Naive B cell (primary cell): ENCODE data around the gene ZBP1. TPM values are rescaled to one million over a fixed set of nuclear protein-coding genes. Genes with fewer than 3 reads are reported as not detected.

Experiments used
- ATAC-seq, 2 donors: fragments of 150-1000 bp; cut with Tn5 transposase; 2 replicates each; pipeline ENCODE4 v1.10.0; 2021; ENCODE audit warnings: low read depth in 2 of 2, mild to moderate bottlenecking in 2 of 2, moderate library complexity in 2 of 2
- DNase-seq: peaks from one replicate; pipeline ENCODE4 v3.0.0; 2022
- H3K27ac Mint-ChIP-seq, 6 donors: one replicate each; pipeline ENCODE4 v1.8.0; 2020 to 2022; ENCODE audit warnings: mild to moderate bottlenecking in 6 of 6, mixed read lengths in 6 of 6, moderate library complexity in 5 of 6, inconsistent platforms in 2 of 6
- H3K27me3 Mint-ChIP-seq, 3 donors: one replicate each; pipeline ENCODE4 v1.8.0; 2021 to 2022; ENCODE audit warnings: mixed read lengths in 3 of 3, mild to moderate bottlenecking in 1 of 3
- H3K36me3 Mint-ChIP-seq, 2 donors: one replicate each; pipeline ENCODE4 v1.8.0; 2020 to 2022; ENCODE audit warnings: mixed read lengths in 2 of 2, inconsistent platforms in 1 of 2, mild to moderate bottlenecking in 1 of 2
- H3K4me1 Mint-ChIP-seq, 3 donors: one replicate each; pipeline ENCODE4 v1.8.0; 2020 to 2022; ENCODE audit warnings: mixed read lengths in 3 of 3, inconsistent platforms in 1 of 3, mild to moderate bottlenecking in 1 of 3, moderate library complexity in 1 of 3
- H3K4me3 Mint-ChIP-seq, 8 donors: one replicate each; pipeline ENCODE4 v1.8.0; 2020 to 2022; ENCODE audit warnings: mild to moderate bottlenecking in 8 of 8, mixed read lengths in 8 of 8, moderate library complexity in 8 of 8, inconsistent platforms in 2 of 8
- H3K9me3 Mint-ChIP-seq, 7 donors: one replicate each; pipeline ENCODE4 v1.8.0; 2020 to 2022; ENCODE audit warnings: mixed read lengths in 7 of 7, mild to moderate bottlenecking in 5 of 7, inconsistent platforms in 2 of 7, moderate library complexity in 1 of 7
- polyA plus RNA-seq, 6 donors: library from polyadenylated mRNA; unstranded; fragments of 300-500 nt; fragmentation: Illumina TruSeq; gene quantifications; one replicate each; pipeline ENCODE4 v1.2.3, GENCODE V29; 2021; ENCODE audit warnings: low read depth in 6 of 6

The ZBP1 gene
- polyA plus RNA-seq, 6 donors from 2014 or later, result 7.6 to 24.1 (median 15.5) TPM

DNA sequence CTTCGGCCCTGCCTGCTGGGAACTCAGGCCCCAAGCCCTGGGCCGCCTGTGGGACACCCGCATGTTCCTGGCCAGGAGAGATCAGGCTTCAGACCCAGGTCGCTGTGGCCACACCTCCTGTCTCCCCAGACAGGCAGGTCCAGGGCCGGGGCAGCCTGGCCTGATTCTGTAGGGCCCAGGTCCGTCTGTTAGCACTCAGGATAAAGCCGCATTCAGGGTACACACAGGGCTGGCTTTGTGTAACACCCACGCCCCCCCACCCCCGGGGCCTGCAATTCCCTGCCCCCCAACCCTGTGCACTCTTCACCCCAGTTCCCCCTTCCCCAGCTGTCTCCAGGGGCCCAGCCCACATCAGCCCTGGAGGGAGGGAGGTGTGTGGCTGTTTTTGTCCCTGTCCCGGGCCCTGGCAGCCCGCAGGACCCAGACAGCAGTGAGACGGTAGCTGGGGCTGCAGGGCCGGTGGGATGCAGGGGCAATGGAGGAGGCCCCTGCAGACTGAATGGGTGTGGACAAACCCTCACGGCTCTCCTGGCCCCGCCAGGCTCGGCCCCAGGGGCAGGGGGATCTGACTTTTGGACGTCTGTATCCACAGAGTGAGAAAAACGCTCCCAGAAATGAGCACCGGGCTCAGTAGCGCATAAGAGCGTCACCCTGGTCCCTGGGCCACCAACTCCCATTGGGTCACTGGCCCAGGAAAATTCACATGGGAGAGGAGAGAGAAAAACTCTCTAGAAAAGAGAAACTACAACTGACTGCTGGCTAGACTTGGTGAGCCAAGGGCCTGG lies 42.4 kb upstream of the ZBP1 start:
- ATAC-seq (no peak), DNase-seq (no peak)
- Mint-ChIP-seq H3K4me1 (peaks cover 33 to 51% (median 49%) of the 10 kb centered on the region in 3 donors), H3K27ac (peak overlapping the region in 2 of 6 donors; percentile 42 to 62), H3K9me3 (no peaks in the 10 kb centered on the region), H3K4me3 (peak overlapping the region in 1 of 8 donors; percentile 57), H3K36me3 (peaks cover 0 to 7% of the 10 kb centered on the region in 2 donors), H3K27me3 (no peaks in the 10 kb centered on the region)

GRCh38 chr20:57661746-57662455 lies 41.7 kb upstream of the ZBP1 start:
- Mint-ChIP-seq H3K9me3 (no peaks in the 10 kb centered on the region), H3K27ac (peak overlapping the region in 2 of 6 donors; percentile 69 to 83), H3K36me3 (peaks cover 0 to 7% of the 10 kb centered on the region in 2 donors), H3K4me3 (no peak overlapping the region), H3K4me1 (peaks cover 33 to 49% (median 47%) of the 10 kb centered on the region in 3 donors), H3K27me3 (no peaks in the 10 kb centered on the region)
- no peak for ATAC-seq
- DNase-seq, result no peak

DNA sequence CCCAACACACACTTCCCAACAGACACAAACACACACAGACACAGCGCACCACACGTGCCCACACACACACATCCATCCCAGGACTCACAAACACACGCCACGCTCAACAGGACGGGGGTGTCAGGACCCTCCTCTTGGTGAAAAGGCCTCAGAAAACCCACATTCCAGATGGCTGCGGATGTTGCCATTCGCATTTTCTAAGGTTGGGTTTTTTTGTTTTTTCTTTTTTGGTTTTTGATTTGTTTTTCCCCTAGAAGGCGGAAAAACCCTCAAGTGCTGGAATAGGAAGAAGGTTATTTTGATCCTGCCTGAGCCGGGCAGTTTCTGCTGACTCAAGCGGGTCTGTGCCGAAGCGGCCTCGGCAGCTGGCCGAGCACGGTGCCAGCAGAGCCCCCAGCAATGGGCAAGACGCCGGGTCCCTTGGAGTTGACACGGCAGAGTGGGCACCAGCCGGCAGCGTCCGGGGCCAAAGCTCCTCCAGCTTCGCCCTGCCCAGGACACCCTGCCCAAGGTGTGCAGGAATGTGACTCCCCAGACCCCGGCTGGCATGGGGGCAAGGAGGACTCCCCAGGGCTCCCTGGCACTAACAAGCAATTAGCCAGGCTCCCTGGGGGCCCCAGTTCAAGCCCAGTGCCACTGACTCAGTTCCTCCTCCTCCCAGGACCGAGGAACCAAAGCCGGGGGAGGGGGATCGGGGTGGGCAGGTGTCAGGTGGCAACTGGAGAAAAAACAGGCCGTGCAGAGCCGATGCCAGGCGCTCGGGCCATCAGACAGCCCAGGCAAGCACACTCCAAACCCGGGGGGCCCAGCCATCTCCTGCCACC lies 40.9 kb upstream of the ZBP1 start:
- ATAC-seq, result no peak
- peaks cover 33 to 49% (median 46%) of the 10 kb centered on the region in 3 donors for H3K4me1 Mint-ChIP-seq
- no peak overlapping the region for H3K4me3 Mint-ChIP-seq
- peak overlapping the region in 4 of 6 donors; percentile 61 to 92 (median 76) for H3K27ac Mint-ChIP-seq
- H3K9me3 Mint-ChIP-seq, result no peaks in the 10 kb centered on the region
- no peak for DNase-seq
- H3K36me3 Mint-ChIP-seq, result peaks cover 0 to 7% of the 10 kb centered on the region in 2 donors
- H3K27me3 Mint-ChIP-seq, result no peaks in the 10 kb centered on the region

GRCh38 chr20:57660181-57660921 lies 40.1 kb upstream of the ZBP1 start:
- DNase-seq, result no peak
- peak overlapping the region; percentile 11 to 92 (median 84) for H3K27ac Mint-ChIP-seq
- no peaks in the 10 kb centered on the region for H3K27me3 Mint-ChIP-seq
- peaks cover 0 to 7% of the 10 kb centered on the region in 2 donors for H3K36me3 Mint-ChIP-seq
- no peak overlapping the region for H3K4me3 Mint-ChIP-seq
- H3K4me1 Mint-ChIP-seq, result peaks cover 33 to 50% (median 48%) of the 10 kb centered on the region in 3 donors
- H3K9me3 Mint-ChIP-seq, result no peaks in the 10 kb centered on the region
- no peak for ATAC-seq

- H3K4me1 Mint-ChIP-seq, result peaks cover 39 to 57% (median 48%) of the 10 kb centered on the region in 3 donors
- DNase-seq (no peak), ATAC-seq (no peak)
- no peaks in the 10 kb centered on the region for H3K9me3 Mint-ChIP-seq
- H3K27me3 Mint-ChIP-seq, result no peaks in the 10 kb centered on the region
- peaks cover 0 to 7% of the 10 kb centered on the region in 2 donors for H3K36me3 Mint-ChIP-seq
- peak overlapping the region in 4 of 6 donors; percentile 34 to 87 (median 76) for H3K27ac Mint-ChIP-seq
- peak overlapping the region in 1 of 8 donors; percentile 24 for H3K4me3 Mint-ChIP-seq
Observed at GRCh38 chr20:57659517-57660180, 39.4 kb upstream of the ZBP1 start.

DNA sequence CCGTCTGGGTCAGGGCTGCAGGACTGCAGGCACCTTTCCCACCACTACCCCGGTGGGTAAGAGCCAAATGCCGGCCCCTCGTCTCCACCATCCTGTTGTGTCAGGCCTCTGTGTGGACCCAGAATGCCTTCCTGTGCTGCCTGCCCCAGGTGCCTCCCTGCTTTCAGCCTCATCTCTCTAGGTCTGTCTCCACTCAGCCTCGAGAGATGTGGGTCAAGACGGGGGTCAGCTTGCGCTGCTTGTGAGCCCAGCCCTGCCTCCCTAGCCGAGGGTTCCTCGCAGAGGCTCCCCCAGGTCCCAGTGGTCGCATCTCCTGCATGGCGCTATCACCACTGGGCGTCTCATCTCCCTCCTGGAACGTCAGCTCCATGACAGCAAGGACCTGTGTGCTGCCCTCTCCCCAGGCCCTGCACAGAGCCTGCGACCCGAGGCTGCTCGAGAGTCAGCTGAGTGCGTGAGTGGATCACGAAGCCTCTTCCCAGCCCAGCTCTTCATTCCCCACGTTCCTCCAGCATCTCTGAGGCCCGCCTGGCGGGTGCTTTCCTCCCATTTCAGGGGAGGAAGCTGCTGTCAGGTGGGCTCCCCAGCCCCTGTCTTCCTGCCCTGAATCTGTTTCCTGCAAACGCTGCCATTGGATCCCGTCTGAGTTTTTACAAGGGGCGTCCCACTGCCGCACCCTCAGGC lies 38.7 kb upstream of the ZBP1 start:
- H3K27me3 Mint-ChIP-seq, result no peaks in the 10 kb centered on the region
- peaks cover 0 to 7% of the 10 kb centered on the region in 2 donors for H3K36me3 Mint-ChIP-seq
- peak overlapping the region in 5 of 6 donors; percentile 27 to 83 (median 47) for H3K27ac Mint-ChIP-seq
- H3K4me1 Mint-ChIP-seq, result peaks cover 44 to 64% (median 52%) of the 10 kb centered on the region in 3 donors
- peak overlapping the region in 3 of 8 donors; percentile 12 to 42 (median 24) for H3K4me3 Mint-ChIP-seq
- ATAC-seq (no peak), DNase-seq (no peak)
- H3K9me3 Mint-ChIP-seq, result no peaks in the 10 kb centered on the region

DNA sequence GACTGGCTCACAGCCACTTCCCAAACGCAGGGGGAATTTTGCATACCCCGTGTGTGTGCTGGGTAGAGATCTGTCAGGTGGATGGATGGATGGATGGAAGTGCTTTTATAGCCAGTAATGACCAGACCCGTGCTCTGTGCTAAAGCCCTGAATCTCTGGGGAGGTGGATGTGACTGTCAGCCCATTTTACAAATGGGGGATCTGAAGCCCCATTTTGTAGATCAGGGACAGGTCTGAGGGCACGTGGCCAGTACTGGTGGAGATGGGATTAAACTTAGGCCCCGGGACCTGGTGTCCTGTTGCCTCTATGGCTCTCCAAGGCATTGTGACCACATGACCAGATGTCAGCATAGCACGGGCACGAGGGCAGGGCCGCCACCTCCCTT lies 38.2 kb upstream of the ZBP1 start:
- Mint-ChIP-seq H3K4me1 (peaks cover 44 to 62% (median 51%) of the 10 kb centered on the region in 3 donors), H3K27ac (peak overlapping the region in 4 of 6 donors; percentile 83 to 92 (median 88)), H3K36me3 (peaks cover 0 to 7% of the 10 kb centered on the region in 2 donors), H3K4me3 (peak overlapping the region in 1 of 8 donors; percentile 43), H3K27me3 (no peaks in the 10 kb centered on the region), H3K9me3 (no peaks in the 10 kb centered on the region)
- ATAC-seq (no peak), DNase-seq (no peak)

DNA sequence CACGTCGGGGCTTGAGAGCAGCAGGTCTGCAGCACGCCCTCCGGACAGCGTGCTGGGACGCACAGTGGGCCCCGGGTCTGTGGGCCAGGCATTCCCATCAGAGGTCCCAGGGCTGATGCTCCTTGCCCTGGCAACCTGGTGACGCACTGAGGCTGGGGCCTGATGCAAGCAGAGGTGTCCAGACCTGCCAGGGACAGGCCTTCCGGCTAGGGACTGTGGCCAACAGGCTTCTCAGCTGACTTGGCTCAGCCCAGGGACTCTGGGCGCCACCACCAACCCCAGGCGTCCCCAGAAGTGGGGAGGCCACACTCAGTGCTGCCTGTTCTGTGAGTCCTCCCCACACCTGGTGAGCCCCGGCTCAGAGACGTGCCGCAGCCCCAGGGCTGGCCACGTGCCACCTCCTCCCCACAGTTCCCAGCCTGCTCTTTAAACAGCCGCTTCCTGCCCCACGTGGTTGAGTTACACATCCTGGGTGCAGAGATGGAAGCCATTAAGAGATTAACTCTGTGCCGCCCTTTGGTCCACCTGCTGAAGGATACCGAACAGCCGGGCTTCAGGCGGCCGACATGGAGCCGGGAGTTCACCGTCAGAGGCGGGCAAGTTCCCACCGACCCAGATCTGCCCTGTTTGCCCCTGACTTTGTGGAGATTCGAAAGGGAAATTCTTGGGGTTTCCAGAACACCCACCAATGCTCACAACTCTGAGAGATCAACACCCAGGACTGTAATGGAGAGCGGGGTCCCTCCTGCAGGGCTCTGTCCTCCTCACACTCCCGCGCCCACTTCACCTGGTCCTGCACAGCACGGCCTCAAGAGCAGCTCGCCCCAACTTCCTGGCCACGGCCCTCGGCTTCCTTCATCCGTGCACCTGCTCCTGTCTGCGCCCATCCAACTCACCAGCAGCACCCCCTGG lies 37.6 kb upstream of the ZBP1 start:
- H3K27ac Mint-ChIP-seq, result peak overlapping the region; percentile 61 to 92 (median 86)
- H3K27me3 Mint-ChIP-seq, result no peaks in the 10 kb centered on the region
- H3K36me3 Mint-ChIP-seq, result peaks cover 0 to 7% of the 10 kb centered on the region in 2 donors
- no peak for DNase-seq
- peak; percentile 22 to 41 for ATAC-seq
- H3K9me3 Mint-ChIP-seq, result no peaks in the 10 kb centered on the region
- H3K4me3 Mint-ChIP-seq, result peak overlapping the region in 2 of 8 donors; percentile 43 to 53
- peaks cover 40 to 56% (median 46%) of the 10 kb centered on the region in 3 donors for H3K4me1 Mint-ChIP-seq

- Mint-ChIP-seq H3K27me3 (no peaks in the 10 kb centered on the region), H3K9me3 (no peaks in the 10 kb centered on the region), H3K4me1 (peaks cover 38 to 49% (median 44%) of the 10 kb centered on the region in 3 donors), H3K36me3 (peaks cover 0 to 7% of the 10 kb centered on the region in 2 donors), H3K27ac (peak overlapping the region in 3 of 6 donors; percentile 5 to 65 (median 61)), H3K4me3 (no peak overlapping the region)
- no peak for ATAC-seq
- DNase-seq, result no peak
Observed at GRCh38 chr20:57656821-57657534, 36.8 kb upstream of the ZBP1 start.

DNA sequence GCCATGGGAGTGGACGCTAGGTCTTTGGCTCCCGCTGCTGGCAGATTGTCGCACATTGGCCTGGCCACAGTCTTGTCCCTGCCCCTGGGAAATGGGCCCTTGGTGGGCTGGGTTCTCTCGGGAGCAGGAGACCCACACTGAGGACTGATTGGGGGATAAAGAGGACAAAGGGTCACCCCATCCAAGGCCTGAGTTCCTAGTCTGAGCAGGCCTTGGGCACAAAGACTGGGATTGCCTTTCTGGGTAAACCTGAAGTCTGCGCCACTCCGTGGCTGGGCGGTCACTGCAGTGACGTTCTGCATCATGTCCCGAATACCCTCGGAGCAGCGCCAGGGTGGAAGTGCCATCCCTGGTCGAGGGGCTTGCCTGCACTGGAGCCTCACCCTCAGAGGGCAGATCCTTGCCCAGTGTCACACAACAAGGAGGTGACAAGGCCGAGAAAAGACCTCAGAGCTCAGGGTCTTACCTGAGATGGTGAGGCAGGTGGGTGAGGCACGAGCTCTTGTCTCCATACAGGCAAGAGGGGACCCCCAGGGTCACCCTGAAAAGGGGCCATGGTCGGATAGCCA lies 36.1 kb upstream of the ZBP1 start:
- Mint-ChIP-seq H3K36me3 (peaks cover 0 to 7% of the 10 kb centered on the region in 2 donors), H3K27ac (peak overlapping the region in 4 of 6 donors; percentile 5 to 65 (median 54)), H3K4me3 (no peak overlapping the region), H3K9me3 (no peaks in the 10 kb centered on the region), H3K4me1 (peaks cover 34 to 43% (median 41%) of the 10 kb centered on the region in 3 donors), H3K27me3 (no peaks in the 10 kb centered on the region)
- DNase-seq (no peak), ATAC-seq (no peak)
